ENCODE measurements around the gene FBXO9.

FBXO9 gene

GRCh38 chr6:53033764-53034163 lies 31.4 kb upstream of the FBXO9 start:
- DNase-seq (ENCODE audit: low spot score): no peak

GRCh38 chr6:53035549-53036213 lies 29.5 kb upstream of the FBXO9 start:
- DNase-seq (ENCODE audit: low spot score): no peak
- in situ Hi-C loops (cut with MboI; ENCODE audit: low sequenced_read_pairs, unreplicated experiment): no loop called here
- no peak for TF ChIP-seq CTCF (IDR thresholded peaks at IDR 0.05; ENCODE audit: borderline replicate concordance, control extremely low read depth, extremely low read depth, insufficient read depth, missing control alignments)

More at GRCh38 chr6:53033764-53034163, 31.4 kb upstream of the FBXO9 start:
- TF ChIP-seq CTCF (IDR thresholded peaks at IDR 0.05; ENCODE audit: borderline replicate concordance, control extremely low read depth, extremely low read depth, insufficient read depth, missing control alignments): no peak
- in situ Hi-C loops (cut with MboI; ENCODE audit: low sequenced_read_pairs, unreplicated experiment): no loop called here

GRCh38 chr6:53038141-53038540 lies 27.1 kb upstream of the FBXO9 start:
- DNase-seq (ENCODE audit: low spot score): no peak
- no peak for TF ChIP-seq CTCF (IDR thresholded peaks at IDR 0.05; ENCODE audit: borderline replicate concordance, control extremely low read depth, extremely low read depth, insufficient read depth, missing control alignments)
- in situ Hi-C loops (cut with MboI; ENCODE audit: low sequenced_read_pairs, unreplicated experiment): no loop called here

GRCh38 chr6:53038596-53038995 lies 26.6 kb upstream of the FBXO9 start:
- in situ Hi-C loops (cut with MboI; ENCODE audit: low sequenced_read_pairs, unreplicated experiment): no loop called here
- no peak for TF ChIP-seq CTCF (IDR thresholded peaks at IDR 0.05; ENCODE audit: borderline replicate concordance, control extremely low read depth, extremely low read depth, insufficient read depth, missing control alignments)
- DNase-seq (ENCODE audit: low spot score): no peak

GRCh38 chr6:53041356-53041755 lies 23.8 kb upstream of the FBXO9 start:
- in situ Hi-C loops (cut with MboI; ENCODE audit: low sequenced_read_pairs, unreplicated experiment): no loop called here
- no peak for TF ChIP-seq CTCF (IDR thresholded peaks at IDR 0.05; ENCODE audit: borderline replicate concordance, control extremely low read depth, extremely low read depth, insufficient read depth, missing control alignments)
- no peak for DNase-seq (ENCODE audit: low spot score)

GRCh38 chr6:53042112-53042511 lies 23.1 kb upstream of the FBXO9 start:
- no peak for DNase-seq (ENCODE audit: low spot score)
- TF ChIP-seq CTCF (IDR thresholded peaks at IDR 0.05; ENCODE audit: borderline replicate concordance, control extremely low read depth, extremely low read depth, insufficient read depth, missing control alignments): no peak
- in situ Hi-C loops (cut with MboI; ENCODE audit: low sequenced_read_pairs, unreplicated experiment): no loop called here

All from GM13976 (cell line).